ENCODE results near the gene SYNGR2. TPM values are rescaled to one million over a fixed set of nuclear protein-coding genes. Genes with fewer than 3 reads are reported as not detected.

The SYNGR2 gene
- total and polyA plus RNA-seq, 2 donors (not counting 3 experiments of a cell fraction or from before 2014, with no cell fraction given), result 65.9 to 281 TPM

DNA sequence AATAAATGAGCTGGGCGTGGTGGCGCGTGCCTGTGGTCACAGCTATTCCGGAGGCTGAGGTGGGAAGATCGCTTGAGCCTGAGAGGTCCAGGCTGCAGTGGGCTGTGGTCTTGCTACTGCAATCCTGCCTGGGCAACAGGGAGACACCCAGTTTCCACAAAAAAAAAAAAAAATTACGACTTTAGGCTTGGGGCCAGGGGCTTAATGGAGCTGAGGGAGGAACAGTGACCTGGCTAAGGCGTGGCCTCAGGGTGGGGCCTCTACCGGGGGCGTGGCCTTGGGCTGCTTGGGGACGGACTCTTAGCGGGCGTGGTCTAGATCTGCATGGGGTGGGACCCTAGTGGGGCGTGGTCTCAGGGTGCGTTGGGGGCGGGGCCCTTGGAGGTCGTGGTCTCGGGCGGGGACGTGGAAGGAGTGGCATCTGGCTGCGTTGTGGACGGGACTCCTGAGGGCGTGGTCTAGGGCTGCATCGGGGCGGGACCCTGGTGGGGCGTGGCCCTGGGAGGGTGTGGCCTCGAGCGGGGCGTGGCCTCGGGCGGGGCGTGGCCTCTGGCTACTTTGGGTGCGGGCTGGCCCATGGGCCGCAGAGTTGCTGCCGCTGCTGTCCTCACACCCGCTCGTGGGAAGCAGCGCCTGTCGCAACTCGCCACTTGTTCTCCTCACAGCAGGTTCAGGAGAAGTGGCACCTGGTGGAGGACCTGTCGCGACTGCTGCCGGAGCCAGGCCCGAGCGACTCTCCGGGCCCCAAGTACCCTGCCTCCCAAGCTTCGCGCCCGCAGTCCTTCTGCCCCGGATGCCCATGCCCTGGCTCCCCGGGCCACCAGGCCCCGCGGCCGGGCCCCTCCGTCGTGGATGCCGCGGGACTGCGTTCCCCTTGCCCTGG, 28.0 kb upstream of the SYNGR2 start:
- Histone ChIP-seq H3K79me2 (ENCODE audit: control insufficient read depth, insufficient read depth, low read length) (no peaks in the 10 kb centered on the region), H2AFZ (ENCODE audit: low read depth, low read length) (peak overlapping the region; percentile 80), H3K9me1 (replicated peaks; ENCODE audit: control insufficient read depth, extremely low read depth, insufficient read depth, low read length) (no peaks in the 10 kb centered on the region), H3K4me1 (ENCODE audit: control insufficient read depth, extremely low read depth, insufficient read depth, low read length) (peaks cover 22% of the 10 kb centered on the region), H3K36me3 (ENCODE audit: control insufficient read depth in 2 of 2, extremely low read depth in 1 of 2, insufficient read depth in 2 of 2, low read length in 2 of 2) (no peaks in the 10 kb centered on the region), H3K9me3 (replicated peaks; ENCODE audit: control insufficient read depth, insufficient read depth, low read length) (no peaks in the 10 kb centered on the region), H3K9ac (replicated peaks; ENCODE audit: extremely low read depth, insufficient read depth, low read length) (no peak overlapping the region), H3K27ac (ENCODE audit: insufficient read depth, low read depth, low read length) (no peak overlapping the region), H4K20me1 (replicated peaks; ENCODE audit: control insufficient read depth, extremely low read depth, insufficient read depth, low read length) (no peaks in the 10 kb centered on the region), H3K4me3 (replicated peaks in 1 of 3; ENCODE audit: insufficient read depth in 1 of 3, low read depth in 1 of 3, low read length in 3 of 3) (peak overlapping the region in 1 of 3 experiments; percentile 1), H3K4me2 (ENCODE audit: insufficient read depth, low read length) (peak overlapping the region; percentile 44), H3K27me3 (ENCODE audit: control insufficient read depth in 2 of 2, insufficient read depth in 2 of 2, low read length in 2 of 2) (no peaks in the 10 kb centered on the region)
- TF ChIP-seq POLR2A (IDR thresholded peaks at IDR 0.05; ENCODE audit: low read depth, low read length) (peak; percentile 51), POLR2AphosphoS5 (IDR thresholded peaks at IDR 0.05; ENCODE audit: insufficient read depth, low read depth, low read length) (peak; percentile 21), GATA2 (IDR thresholded peaks at IDR 0.05; ENCODE audit: insufficient read depth, insufficient read length, low read depth, low read length) (no peak)
- TF ChIP-seq, protein P1, sequence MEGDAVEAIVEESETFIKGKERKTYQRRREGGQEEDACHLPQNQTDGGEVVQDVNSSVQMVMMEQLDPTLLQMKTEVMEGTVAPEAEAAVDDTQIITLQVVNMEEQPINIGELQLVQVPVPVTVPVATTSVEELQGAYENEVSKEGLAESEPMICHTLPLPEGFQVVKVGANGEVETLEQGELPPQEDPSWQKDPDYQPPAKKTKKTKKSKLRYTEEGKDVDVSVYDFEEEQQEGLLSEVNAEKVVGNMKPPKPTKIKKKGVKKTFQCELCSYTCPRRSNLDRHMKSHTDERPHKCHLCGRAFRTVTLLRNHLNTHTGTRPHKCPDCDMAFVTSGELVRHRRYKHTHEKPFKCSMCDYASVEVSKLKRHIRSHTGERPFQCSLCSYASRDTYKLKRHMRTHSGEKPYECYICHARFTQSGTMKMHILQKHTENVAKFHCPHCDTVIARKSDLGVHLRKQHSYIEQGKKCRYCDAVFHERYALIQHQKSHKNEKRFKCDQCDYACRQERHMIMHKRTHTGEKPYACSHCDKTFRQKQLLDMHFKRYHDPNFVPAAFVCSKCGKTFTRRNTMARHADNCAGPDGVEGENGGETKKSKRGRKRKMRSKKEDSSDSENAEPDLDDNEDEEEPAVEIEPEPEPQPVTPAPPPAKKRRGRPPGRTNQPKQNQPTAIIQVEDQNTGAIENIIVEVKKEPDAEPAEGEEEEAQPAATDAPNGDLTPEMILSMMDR (IDR thresholded peaks at IDR 0.05; ENCODE audit: extremely low read depth in 1 of 2, insufficient read depth in 1 of 2, low read depth in 1 of 2, low read length in 2 of 2), result no peak
- dilution Hi-C loops (cut with MboI; ENCODE audit: extremely low pct_ligation_motif_present, low sequenced_read_pairs) (no loop called here), intact Hi-C loops (cut with micrococcal nuclease) (loop anchor here (1.0 to 2.0 kb wide), 3 partner anchors 11 to 47 kb away; partner anchors contain the start of genes AFMID, SYNGR2 and TK1)
- no TSS peak for BruUV-seq (replicated peaks)
- ChIA-PET POLR2A (no interaction called here), CTCF (interaction anchor here (1.0 to 1.6 kb wide), 2 partner anchors 12 to 36 kb away, joined by 3 to 4 read pairs; partner anchors contain the start of gene TMC6)
- peak; percentile 84 for DNase-seq (ENCODE audit: low read depth, low spot score)
- peak; percentile 94 for FAIRE-seq

Data from endothelial cell of umbilical vein (primary cell).